ENCODE data around the gene WFDC8.

The WFDC8 gene

DNA sequence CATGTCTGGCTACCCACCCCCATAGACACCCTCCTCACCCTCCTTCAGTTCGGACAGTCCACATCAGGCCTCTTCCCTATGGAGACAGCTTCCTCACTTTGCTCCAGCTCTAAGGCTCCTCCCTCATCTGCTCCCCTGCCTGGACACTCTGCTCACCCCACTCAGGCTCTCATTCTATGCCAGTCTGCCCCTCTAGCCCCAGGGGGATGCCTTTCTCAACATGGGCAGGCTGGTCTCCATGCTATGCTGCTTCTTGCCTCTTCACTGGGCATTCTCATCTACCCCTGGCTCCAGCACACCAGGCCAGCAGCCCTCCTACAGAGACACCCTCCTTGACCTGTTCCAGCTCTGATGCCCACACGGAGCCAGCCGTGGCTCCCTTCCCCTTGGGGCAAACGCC is at the start of gene WFDC8:
Gene WFDC8, minus strand, starts transcription at position 101 of the 400 bp plus-strand sequence. Its CDS starts 37 bp downstream, at position 64.
- Histone ChIP-seq H3K36me3 (ENCODE audit: control insufficient read depth, low read length) (no peaks in the 10 kb centered on the region), H3K27me3 (ENCODE audit: control insufficient read depth, low read length) (peaks cover 7% of the 10 kb centered on the region), H3K79me2 (ENCODE audit: control insufficient read depth, low read length) (no peaks in the 10 kb centered on the region), H3K9me2 (replicated peaks; ENCODE audit: control insufficient read depth, low read length) (no peaks in the 10 kb centered on the region), H3K4me1 (ENCODE audit: control insufficient read depth, low read length) (no peaks in the 10 kb centered on the region), H3F3A (ENCODE audit: control insufficient read depth, insufficient read depth) (no peaks in the 10 kb centered on the region), H3K4me3 (ENCODE audit: low read length) (no peak within 1 kb of the TSS), H3K27ac (ENCODE audit: low read depth, low read length) (no peak within 1 kb of the TSS), H3K9me3 (ENCODE audit: control insufficient read depth, insufficient read depth, low read length) (no peaks in the 10 kb centered on the region), H4K20me1 (ENCODE audit: control insufficient read depth, insufficient read depth, low read depth, low read length) (no peaks in the 10 kb centered on the region), H3K4me2 (ENCODE audit: low read length) (no peak within 1 kb of the TSS)
- TF ChIP-seq, protein P1, sequence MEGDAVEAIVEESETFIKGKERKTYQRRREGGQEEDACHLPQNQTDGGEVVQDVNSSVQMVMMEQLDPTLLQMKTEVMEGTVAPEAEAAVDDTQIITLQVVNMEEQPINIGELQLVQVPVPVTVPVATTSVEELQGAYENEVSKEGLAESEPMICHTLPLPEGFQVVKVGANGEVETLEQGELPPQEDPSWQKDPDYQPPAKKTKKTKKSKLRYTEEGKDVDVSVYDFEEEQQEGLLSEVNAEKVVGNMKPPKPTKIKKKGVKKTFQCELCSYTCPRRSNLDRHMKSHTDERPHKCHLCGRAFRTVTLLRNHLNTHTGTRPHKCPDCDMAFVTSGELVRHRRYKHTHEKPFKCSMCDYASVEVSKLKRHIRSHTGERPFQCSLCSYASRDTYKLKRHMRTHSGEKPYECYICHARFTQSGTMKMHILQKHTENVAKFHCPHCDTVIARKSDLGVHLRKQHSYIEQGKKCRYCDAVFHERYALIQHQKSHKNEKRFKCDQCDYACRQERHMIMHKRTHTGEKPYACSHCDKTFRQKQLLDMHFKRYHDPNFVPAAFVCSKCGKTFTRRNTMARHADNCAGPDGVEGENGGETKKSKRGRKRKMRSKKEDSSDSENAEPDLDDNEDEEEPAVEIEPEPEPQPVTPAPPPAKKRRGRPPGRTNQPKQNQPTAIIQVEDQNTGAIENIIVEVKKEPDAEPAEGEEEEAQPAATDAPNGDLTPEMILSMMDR (IDR thresholded peaks at IDR 0.05; ENCODE audit: low read depth, low read length, poor library complexity, severe bottlenecking), result no peak
- no peak for TF ChIP-seq EZH2phosphoT487 (IDR thresholded peaks at IDR 0.05; ENCODE audit: borderline replicate concordance, low read length)

DNA sequence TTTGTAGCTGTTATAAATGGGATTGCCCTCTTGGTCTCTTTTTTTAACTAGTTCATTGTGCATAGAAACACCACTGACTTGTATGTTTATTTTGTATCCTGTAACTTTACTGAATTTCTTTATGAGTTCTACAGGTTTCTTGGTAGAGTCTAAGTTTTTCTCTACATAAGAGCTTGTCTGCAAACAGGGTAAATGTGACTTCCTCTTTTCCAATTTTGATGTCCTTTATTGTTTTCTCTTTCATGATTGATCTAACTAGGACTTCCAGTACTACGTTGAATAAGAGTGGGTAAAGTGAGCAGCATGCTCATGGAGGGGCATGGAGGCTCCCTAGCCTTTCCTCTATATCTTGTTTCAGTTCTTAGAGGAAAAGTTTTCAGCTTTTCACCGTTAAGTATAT is 47.5 kb upstream of the WFDC8 start:
- TF ChIP-seq EZH2phosphoT487 (IDR thresholded peaks at IDR 0.05; ENCODE audit: borderline replicate concordance, low read length), result no peak
- TF ChIP-seq, protein P1 (IDR thresholded peaks at IDR 0.05; ENCODE audit: low read depth, low read length, poor library complexity, severe bottlenecking), result no peak
- no peaks in the 10 kb centered on the region for H3K9me3 ChIP-seq (ENCODE audit: control insufficient read depth, insufficient read depth, low read length)
- H3K79me2 ChIP-seq (ENCODE audit: control insufficient read depth, low read length), result no peaks in the 10 kb centered on the region
- no peak overlapping the region for H3K4me2 ChIP-seq (ENCODE audit: low read length)
- no peak overlapping the region for H3K4me3 ChIP-seq (ENCODE audit: low read length)
- no peaks in the 10 kb centered on the region for H3K36me3 ChIP-seq (ENCODE audit: control insufficient read depth, low read length)
- no peaks in the 10 kb centered on the region for H3F3A ChIP-seq (ENCODE audit: control insufficient read depth, insufficient read depth)
- no peaks in the 10 kb centered on the region for H3K9me2 ChIP-seq (replicated peaks; ENCODE audit: control insufficient read depth, low read length)
- no peak overlapping the region for H3K27ac ChIP-seq (ENCODE audit: low read depth, low read length)
- no peaks in the 10 kb centered on the region for H4K20me1 ChIP-seq (ENCODE audit: control insufficient read depth, insufficient read depth, low read depth, low read length)
- no peaks in the 10 kb centered on the region for H3K4me1 ChIP-seq (ENCODE audit: control insufficient read depth, low read length)
- H3K27me3 ChIP-seq (ENCODE audit: control insufficient read depth, low read length), result no peaks in the 10 kb centered on the region; the same call in 1 of the 2 replicates

DNA sequence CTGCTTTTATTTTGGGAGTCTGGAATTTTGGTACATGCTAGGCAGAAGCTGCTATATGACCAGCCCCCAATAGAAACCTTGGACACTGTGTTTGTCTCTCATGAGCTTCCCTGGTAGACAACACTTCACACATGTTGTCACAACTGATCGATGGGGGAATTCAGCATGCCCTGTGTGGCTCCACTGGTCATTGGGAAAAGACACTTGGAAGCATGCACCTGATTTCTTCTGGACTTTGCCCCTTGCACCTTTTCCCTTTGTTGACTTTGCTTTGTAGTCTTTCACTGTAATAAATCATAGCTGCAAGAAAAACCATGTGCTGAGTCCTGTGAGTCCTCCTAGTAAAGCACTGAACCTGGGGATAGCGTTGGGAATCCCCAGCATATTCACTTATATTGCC is 42.5 kb upstream of the WFDC8 start:
- Histone ChIP-seq H3K4me1 (ENCODE audit: control insufficient read depth, low read length) (no peaks in the 10 kb centered on the region), H3K4me2 (ENCODE audit: low read length) (no peak overlapping the region), H3K4me3 (ENCODE audit: low read length) (no peak overlapping the region), H3K79me2 (ENCODE audit: control insufficient read depth, low read length) (no peaks in the 10 kb centered on the region), H3K9me3 (ENCODE audit: control insufficient read depth, insufficient read depth, low read length) (no peaks in the 10 kb centered on the region), H3K36me3 (ENCODE audit: control insufficient read depth, low read length) (no peaks in the 10 kb centered on the region), H3K27me3 (ENCODE audit: control insufficient read depth, low read length) (no peaks in the 10 kb centered on the region; the same call in 1 of the 2 replicates), H3K27ac (ENCODE audit: low read depth, low read length) (no peak overlapping the region), H4K20me1 (ENCODE audit: control insufficient read depth, insufficient read depth, low read depth, low read length) (no peaks in the 10 kb centered on the region), H3F3A (ENCODE audit: control insufficient read depth, insufficient read depth) (no peaks in the 10 kb centered on the region), H3K9me2 (replicated peaks; ENCODE audit: control insufficient read depth, low read length) (no peaks in the 10 kb centered on the region)
- no peak for TF ChIP-seq EZH2phosphoT487 (IDR thresholded peaks at IDR 0.05; ENCODE audit: borderline replicate concordance, low read length)
- TF ChIP-seq, protein P1 (IDR thresholded peaks at IDR 0.05; ENCODE audit: low read depth, low read length, poor library complexity, severe bottlenecking), result no peak

Data from DOHH2 (cell line).